Neural cell (in vitro differentiated cells): ENCODE data around the gene TMEM131L.

Experiments
- RAD21 ChIP-seq: fragments of 450-650 bp; conservative IDR thresholded peaks from 2 replicates; pipeline ENCODE4 v1.6.1; 2014; ENCODE audit warnings: antibody characterized with exemption, mild to moderate bottlenecking, moderate library complexity
- SMC3 ChIP-seq: fragments of 450-650 bp; conservative IDR thresholded peaks from 2 replicates; pipeline ENCODE4 v1.6.1; 2014; ENCODE audit warnings: antibody characterized with exemption, mild to moderate bottlenecking, moderate library complexity; ENCODE audit not compliant: poor library complexity
- TAF1 ChIP-seq: IDR thresholded peaks from 2 replicates; pipeline ENCODE4 v1.6.1; 2012; ENCODE audit warnings: low read depth
- TF ChIP-seq, protein P1 (sequence below): IDR thresholded peaks from 2 replicates; pipeline ENCODE4 v1.6.1; 2012; ENCODE audit warnings: borderline replicate concordance
- TF ChIP-seq, protein P2 (sequence below): fragments of 450-650 bp; IDR thresholded peaks from 2 replicates; pipeline ENCODE4 v1.5.1; 2014; ENCODE audit warnings: antibody characterized with exemption, mild to moderate bottlenecking, moderate library complexity; ENCODE audit not compliant: poor library complexity, severe bottlenecking

DNA sequence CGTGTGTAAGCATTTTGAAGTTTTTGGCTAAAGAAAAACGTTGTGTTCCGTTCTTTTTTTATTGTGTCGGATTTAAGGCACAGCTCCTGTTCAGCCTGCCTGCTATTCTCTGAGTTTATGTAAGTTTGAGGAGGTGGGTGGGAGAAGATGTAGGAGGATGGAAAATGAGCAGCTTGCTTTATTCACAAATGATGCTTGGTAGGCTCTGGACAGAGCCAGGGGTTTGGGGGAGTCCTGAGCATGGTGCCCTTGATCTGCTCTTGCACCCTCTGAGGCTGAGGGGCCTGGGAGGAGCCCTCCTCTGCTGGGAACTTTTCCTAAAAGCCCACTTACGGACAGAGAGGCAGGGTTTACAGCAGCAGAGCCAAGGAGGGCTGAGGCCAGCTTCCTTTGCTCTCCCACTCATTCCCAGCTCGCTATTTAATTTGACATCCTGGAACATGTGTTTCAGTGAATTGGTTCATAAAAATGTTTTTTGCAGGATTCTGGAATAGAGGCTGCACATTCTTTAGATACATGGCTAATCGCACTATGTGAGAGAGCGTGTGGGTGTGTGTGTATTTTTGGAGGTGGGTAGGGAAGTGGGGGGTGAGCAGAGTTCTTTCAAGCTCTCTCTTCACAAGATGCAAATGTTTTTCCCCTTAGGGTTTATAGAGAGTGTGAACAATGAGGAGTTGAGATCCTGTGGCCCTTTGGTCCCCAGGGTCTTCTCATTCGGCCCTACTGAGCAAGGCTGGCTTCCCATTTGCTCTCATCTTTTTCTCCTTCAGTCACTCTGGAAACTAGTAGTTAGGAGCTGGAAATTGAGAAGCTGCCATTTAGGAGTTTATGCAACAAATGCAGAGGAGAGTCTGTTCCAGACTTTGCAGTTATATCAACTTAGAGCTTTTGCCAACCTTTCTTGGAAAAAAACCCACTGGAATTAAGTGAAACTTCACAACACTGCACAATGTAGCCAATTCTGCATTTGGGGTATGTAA lies 32.1 kb downstream of the TMEM131L start:
- no peak for TF ChIP-seq TAF1
- no peak for TF ChIP-seq SMC3
- TF ChIP-seq, protein P1, sequence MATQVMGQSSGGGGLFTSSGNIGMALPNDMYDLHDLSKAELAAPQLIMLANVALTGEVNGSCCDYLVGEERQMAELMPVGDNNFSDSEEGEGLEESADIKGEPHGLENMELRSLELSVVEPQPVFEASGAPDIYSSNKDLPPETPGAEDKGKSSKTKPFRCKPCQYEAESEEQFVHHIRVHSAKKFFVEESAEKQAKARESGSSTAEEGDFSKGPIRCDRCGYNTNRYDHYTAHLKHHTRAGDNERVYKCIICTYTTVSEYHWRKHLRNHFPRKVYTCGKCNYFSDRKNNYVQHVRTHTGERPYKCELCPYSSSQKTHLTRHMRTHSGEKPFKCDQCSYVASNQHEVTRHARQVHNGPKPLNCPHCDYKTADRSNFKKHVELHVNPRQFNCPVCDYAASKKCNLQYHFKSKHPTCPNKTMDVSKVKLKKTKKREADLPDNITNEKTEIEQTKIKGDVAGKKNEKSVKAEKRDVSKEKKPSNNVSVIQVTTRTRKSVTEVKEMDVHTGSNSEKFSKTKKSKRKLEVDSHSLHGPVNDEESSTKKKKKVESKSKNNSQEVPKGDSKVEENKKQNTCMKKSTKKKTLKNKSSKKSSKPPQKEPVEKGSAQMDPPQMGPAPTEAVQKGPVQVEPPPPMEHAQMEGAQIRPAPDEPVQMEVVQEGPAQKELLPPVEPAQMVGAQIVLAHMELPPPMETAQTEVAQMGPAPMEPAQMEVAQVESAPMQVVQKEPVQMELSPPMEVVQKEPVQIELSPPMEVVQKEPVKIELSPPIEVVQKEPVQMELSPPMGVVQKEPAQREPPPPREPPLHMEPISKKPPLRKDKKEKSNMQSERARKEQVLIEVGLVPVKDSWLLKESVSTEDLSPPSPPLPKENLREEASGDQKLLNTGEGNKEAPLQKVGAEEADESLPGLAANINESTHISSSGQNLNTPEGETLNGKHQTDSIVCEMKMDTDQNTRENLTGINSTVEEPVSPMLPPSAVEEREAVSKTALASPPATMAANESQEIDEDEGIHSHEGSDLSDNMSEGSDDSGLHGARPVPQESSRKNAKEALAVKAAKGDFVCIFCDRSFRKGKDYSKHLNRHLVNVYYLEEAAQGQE = no peak
- TF ChIP-seq, protein P2, sequence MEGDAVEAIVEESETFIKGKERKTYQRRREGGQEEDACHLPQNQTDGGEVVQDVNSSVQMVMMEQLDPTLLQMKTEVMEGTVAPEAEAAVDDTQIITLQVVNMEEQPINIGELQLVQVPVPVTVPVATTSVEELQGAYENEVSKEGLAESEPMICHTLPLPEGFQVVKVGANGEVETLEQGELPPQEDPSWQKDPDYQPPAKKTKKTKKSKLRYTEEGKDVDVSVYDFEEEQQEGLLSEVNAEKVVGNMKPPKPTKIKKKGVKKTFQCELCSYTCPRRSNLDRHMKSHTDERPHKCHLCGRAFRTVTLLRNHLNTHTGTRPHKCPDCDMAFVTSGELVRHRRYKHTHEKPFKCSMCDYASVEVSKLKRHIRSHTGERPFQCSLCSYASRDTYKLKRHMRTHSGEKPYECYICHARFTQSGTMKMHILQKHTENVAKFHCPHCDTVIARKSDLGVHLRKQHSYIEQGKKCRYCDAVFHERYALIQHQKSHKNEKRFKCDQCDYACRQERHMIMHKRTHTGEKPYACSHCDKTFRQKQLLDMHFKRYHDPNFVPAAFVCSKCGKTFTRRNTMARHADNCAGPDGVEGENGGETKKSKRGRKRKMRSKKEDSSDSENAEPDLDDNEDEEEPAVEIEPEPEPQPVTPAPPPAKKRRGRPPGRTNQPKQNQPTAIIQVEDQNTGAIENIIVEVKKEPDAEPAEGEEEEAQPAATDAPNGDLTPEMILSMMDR = no peak
- no peak for TF ChIP-seq RAD21
